Epithelial cell of proximal tubule (primary cell): ENCODE measurements around the gene C15orf61. TPM values are rescaled to one million over a fixed set of nuclear protein-coding genes. Genes with fewer than 3 reads are reported as not detected.

Source experiments
- DNase-seq: peaks from one replicate; pipeline ENCODE4 v3.0.0-alpha.2; 2011; ENCODE audit warnings: low read depth
- H3K4me3 ChIP-seq: 2 replicates; pipeline ENCODE4 v1.5.1; 2011; ENCODE audit warnings: low read depth, mild to moderate bottlenecking, low read length
- total RNA-seq: library from RNA; depleted of rRNA; stranded (reverse); fragments of >200 nt; gene quantifications from 2 replicates; pipeline ENCODE4 v1.2.3, GENCODE V29; 2015
- TF ChIP-seq, protein P1 (sequence below): conservative IDR thresholded peaks from 2 replicates; pipeline ENCODE4 v1.5.1; 2012; ENCODE audit warnings: low read depth, mild to moderate bottlenecking, low read length

Gene C15orf61
- total RNA-seq, 1 donor from 2014 or later, result 2.0 TPM

- DNase-seq, result no peak
- no peak overlapping the region for H3K4me3 ChIP-seq
- TF ChIP-seq, protein P1, sequence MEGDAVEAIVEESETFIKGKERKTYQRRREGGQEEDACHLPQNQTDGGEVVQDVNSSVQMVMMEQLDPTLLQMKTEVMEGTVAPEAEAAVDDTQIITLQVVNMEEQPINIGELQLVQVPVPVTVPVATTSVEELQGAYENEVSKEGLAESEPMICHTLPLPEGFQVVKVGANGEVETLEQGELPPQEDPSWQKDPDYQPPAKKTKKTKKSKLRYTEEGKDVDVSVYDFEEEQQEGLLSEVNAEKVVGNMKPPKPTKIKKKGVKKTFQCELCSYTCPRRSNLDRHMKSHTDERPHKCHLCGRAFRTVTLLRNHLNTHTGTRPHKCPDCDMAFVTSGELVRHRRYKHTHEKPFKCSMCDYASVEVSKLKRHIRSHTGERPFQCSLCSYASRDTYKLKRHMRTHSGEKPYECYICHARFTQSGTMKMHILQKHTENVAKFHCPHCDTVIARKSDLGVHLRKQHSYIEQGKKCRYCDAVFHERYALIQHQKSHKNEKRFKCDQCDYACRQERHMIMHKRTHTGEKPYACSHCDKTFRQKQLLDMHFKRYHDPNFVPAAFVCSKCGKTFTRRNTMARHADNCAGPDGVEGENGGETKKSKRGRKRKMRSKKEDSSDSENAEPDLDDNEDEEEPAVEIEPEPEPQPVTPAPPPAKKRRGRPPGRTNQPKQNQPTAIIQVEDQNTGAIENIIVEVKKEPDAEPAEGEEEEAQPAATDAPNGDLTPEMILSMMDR, result no peak
Measured at GRCh38 chr15:67575039-67575502, 54.1 kb downstream of the C15orf61 start.

DNA sequence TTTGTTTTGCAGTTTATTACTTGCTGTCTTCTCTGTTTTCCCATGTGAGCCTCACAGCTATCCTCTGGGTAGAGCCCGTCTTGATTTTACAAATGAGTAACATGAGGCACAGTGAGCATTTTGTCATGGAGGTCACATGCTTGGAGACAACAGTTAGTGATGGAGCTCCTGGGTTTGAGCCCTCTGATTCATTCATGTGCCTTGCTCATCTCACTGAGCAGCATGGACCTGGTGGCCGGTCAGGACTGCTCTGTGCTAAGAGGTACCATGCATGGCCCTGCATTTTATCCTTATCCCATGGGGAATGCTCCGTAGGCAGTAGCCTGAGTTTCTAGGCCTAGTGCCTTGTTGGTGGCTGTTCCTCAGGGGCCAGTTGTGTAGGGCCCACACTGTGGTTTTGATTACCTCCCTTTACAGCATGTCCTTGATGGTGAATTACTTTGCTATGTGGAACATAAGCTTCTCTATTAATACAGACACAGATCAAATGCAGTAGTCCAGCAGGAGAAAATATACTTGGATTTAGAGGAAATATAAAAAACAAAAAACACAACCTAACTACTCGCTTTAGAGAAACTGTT, 57.2 kb downstream of the C15orf61 start:
- H3K4me3 ChIP-seq, result no peak overlapping the region
- TF ChIP-seq, protein P1, result no peak
- DNase-seq, result no peak

DNA sequence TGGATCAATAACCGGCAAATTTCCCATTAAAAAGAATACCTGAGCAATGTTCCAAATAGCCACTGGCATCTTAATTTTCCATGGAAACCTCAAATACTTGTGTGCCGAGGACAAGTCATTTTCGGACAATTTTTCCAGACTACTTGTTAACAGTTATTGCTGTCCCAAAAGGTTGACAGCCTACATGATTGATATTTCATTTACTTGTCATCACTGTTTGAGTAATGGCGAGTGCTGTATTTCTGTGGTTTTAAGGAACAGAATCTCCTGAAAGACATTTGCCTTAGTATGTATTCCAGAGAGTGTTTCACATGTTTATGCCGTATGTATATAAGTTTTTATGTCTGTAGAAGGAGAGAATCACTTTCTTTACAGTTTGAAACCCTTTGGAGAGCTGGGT, 58.2 kb downstream of the C15orf61 start:
- DNase-seq, result no peak
- TF ChIP-seq, protein P1, result no peak
- H3K4me3 ChIP-seq, result no peak overlapping the region

Other genes with a start within 250 kb of the C15orf61 start
- 2.8 and 3.2 TPM in 2 replicates for gene MAP2K5, start 21.6 kb downstream of the C15orf61 start, total RNA-seq